ENCODE data around the gene ZBTB48.

ZBTB48 gene

DNA sequence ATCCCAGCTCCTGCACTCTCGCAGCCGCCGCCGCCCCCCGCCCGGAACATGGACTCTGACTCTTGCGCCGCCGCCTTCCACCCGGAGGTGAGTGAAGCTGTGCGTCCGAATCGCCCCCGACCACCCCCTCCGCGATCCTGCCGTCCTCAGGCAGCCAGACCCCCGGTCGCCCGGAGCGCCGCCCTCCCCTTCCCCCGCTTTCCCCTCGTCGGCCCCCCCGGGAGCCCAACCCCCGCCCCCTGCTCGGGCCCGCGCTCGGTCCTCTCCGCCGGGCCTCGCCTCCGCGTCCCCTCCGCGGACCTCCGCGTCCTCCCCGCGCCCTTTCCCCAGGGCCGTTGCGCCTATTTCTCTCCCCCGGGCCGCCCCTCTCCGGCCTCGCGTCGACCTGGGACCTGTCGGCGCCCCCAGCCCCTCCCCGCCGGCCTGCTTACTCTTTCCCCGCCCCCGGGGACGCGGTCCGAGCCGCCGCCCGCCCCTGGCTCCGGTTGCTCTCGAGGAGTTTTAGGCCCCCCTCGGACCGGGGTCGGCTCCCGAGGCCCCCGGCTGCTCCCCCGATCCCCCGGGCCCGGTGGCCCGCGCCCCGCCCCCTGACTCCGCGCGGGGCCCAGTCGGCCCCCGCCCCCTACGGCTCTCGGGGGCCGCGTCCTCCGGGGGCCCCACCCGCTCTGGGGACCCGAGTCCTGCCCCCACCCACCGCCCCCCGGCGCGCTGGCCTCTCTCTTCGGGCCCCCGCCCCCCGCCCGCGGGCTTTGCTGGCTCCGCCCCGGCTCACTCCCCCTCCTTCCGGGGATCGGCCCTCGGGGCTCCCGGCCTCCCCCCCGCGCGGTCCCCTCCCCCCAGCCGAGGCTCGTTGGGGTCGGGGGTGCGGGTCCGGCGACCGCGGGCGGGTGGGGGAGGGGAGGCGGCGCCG lies 34.5 kb downstream of the ZBTB48 start:
- peak; percentile 82 for DNase-seq

- no peak for DNase-seq
Observed at GRCh38 chr1:6614929-6615785, 35.4 kb downstream of the ZBTB48 start.

- no peak for DNase-seq
Observed at GRCh38 chr1:6619045-6619444, 39.3 kb downstream of the ZBTB48 start.

DNA sequence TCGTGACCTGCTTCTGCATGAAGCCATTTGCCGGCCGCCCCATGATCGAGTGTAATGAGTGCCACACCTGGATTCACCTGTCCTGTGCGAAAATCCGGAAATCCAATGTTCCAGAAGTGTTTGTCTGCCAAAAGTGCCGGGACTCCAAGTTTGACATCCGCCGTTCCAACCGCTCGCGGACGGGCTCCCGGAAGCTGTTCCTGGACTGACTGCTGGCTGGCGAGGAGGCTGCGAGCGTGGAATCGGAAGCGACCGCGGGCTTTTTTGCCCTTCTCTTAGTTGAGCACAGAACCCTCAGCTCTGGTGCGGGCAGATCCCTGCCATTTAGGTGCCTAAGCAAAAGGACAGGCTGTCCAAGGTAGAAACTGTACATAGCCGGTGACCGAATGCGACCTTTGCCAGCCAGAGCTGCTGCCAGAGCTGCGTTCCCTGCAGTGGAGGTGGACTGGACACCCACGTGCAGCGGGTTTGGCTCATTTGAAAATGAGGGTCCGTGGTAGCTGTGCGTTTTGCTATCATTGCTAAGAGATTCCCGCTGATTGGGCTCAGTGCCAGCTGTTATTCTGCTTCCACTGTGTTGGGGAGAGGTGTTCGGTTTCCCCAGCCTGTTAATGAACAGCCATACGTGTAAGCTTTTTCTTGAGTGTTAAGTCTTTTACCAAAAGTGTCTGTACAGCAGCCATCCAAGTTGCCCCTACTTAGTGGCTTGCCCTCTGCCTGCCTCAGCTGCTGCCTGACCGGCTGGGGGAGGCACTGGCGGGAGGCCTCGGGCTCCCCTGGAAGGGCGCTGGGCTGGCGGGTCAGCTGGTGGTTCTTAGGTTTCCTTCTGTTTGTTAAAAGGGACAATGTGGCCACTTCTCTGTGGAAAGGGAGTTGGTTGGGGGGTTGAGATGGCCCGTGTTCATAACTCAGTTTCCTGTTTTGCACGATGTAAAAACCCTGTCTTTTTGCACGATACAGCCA lies 41.9 kb downstream of the ZBTB48 start:
- no peak for DNase-seq

DNA sequence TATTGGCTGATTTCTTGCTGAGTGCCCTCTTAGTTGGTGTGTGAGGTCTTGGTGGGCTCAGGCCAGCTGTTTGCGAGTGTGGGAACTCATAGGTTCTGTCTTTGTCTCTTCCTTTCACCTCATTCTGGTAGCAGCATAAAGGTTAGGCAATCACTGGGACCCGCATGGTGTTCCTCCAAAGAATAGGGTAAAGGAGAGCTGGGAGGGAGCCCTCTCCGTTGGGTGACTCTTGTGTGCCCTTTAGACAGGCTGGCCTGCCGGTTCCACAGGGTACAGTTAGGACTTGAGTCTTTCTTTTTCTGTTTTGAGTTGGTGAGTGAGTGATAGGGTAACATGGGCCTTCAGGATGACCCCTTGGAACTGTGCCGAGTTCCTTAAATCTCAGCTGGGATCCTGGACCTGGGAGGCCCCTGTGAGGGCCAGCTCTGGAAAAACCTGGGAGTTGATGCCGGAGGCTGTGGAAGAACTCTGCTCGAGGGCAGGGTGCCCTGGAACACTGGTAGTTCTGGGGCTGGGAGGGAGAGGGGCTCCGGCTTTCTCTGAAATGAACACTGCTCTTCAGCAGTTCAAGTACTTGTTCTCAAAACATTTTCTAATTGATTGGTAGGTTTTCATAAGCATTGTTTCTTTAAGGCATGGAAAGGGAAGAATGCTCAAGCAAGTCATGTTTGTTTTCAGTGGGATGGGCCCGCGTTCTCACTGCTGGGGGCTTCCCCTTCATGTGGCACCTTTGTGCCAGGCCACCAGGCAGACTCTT lies 42.8 kb downstream of the ZBTB48 start:
- DNase-seq = no peak

DNA sequence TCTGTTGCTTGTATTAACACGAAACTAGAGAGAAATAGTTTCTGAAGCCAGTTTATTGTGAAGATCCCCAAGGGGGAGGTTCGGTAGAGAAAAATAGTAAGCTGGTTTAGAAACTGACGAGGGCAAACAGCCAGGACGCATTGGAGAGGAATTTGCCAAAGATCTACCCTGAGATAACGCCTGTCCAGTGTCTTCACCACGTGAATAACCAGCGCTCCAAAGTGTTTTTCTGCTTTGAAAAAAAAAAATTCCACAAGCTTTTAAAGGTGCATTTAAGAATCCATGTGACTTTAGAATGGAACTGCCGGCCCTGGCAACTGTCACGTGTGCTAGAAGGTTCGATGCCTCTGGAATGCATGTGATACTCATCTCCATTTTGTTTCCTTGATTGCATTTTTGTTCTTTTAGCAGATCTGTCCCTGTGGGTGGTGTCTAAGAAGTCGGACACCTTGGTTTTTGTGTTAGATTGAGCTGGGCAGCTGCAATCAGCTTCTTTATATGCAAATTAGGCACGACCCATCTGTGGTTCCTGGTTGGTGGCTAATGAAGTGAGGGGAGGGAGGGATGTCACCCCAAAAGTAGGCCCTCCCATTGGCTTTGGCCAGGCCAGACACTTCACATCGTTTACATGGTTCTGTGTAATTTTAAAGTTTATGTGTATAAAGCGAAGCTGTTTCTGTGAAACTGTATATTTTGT lies 43.6 kb downstream of the ZBTB48 start:
- DNase-seq = no peak

DNA sequence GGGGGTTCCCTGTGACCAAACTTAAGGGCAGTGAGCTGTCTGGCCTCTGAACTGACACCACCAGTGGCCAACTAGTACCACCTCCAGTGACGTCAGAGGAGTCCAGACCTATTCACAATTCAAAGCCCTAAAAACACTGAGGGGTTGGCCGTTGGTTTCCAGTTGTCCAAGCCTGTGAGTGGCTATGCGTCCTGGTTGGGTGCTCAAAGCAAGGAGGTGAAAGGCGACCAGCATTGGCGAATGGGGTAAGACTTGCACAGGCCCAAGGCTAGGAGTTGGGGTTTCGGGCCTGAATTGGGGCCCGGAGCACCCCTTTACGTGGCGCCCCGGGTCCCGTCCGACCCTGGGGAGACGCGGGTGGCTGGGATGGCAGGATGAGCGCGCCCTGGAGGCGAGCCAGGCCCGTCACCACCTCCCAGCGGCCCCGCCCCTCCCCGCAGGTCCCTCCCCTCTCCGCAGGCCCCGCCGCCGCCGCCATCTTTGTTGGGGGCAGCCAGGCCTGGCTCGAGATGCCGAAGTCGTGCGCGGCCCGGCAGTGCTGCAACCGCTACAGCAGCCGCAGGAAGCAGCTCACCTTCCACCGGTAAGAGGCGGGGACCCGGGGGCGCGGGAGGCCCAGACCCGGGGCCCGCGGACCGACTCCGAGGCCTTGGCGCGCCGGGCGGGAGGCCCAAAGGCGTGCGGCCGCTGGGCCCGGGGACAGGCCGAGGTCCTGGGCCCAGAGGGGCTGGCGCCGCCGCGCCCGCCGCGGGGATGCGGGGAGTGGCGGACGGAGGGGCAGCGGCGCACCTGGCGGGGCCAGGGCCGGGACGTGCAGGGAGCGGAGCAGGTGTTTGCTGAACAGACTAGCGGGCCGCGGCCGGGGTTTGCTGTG lies 45.2 kb downstream of the ZBTB48 start, which contains the start of gene THAP3:
THAP3 (plus strand) TSS at position 159 of the 874 bp plus-strand sequence; CDS start at position 510, 351 bp downstream.
- peak; percentile 95 for DNase-seq

- no peak for DNase-seq
Observed at GRCh38 chr1:6625584-6626149, 45.9 kb downstream of the ZBTB48 start.

DNA sequence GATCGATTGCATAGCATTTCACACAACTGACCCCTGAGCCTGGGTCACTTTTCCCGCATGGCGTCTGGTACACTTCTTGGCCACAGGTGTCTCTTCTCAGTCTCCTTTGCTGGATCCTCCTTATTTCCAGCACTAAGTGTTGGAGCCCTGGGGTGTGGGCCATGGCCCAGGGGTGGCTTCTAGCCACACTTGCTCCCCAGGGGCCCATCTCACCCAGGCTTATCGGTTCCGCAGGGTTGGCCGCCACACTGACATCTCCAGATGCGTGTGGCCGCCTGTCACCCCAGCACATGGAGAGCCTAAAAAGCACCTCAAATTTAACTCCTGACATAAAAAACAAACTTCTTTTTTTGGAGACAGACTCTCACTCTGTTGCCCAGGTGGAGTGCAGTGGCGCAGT lies 47.2 kb downstream of the ZBTB48 start:
- DNase-seq = no peak

GRCh38 chr1:6627841-6628545 lies 48.2 kb downstream of the ZBTB48 start:
- DNase-seq = no peak

GRCh38 chr1:6628971-6629479 lies 49.2 kb downstream of the ZBTB48 start:
- DNase-seq = no peak

DNA sequence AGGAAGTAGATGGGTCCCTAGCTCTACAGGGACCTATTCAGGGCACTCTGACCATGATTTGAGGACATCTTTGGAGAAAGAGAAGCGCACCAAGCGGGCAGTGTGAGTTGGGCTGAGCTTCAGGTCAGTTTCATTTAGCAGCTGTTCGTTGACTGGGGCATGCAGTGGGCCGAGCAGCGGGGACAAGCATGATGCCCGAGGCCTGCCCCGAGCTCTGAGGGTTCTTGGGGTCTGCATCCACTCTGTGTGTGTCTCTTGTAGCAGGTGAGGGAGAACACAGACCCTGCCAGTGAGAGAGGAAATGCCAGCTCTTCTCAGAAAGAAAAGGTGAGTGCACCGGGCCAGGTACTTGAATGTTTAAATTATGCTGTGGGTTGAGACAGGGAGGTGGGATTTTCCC lies 50.2 kb downstream of the ZBTB48 start:
- DNase-seq = no peak

- no peak for DNase-seq
Observed at GRCh38 chr1:6631058-6631457, 51.3 kb downstream of the ZBTB48 start.

- DNase-seq = no peak
Observed at GRCh38 chr1:6632588-6633514, 53.1 kb downstream of the ZBTB48 start.

GRCh38 chr1:6634371-6635052 lies 54.7 kb downstream of the ZBTB48 start:
- DNase-seq = peak; percentile 77

- DNase-seq = no peak
Observed at GRCh38 chr1:6635161-6635909, 55.5 kb downstream of the ZBTB48 start.

Measured in activated CD8-positive, alpha-beta memory T cell treated with anti-CD3 and anti-CD28 coated beads for 24 hours (primary cell).